ENCODE measurements around the gene CHID1. TPM values are rescaled to one million over a fixed set of nuclear protein-coding genes. Genes with fewer than 3 reads are reported as not detected.
A peak's percentile ranks its signal among the peaks of the same experiment; 100 is the strongest.

CHID1 gene
- total RNA-seq, 3 donors from 2014 or later: 58.3 to 79.5 (median 68.3) TPM

DNA sequence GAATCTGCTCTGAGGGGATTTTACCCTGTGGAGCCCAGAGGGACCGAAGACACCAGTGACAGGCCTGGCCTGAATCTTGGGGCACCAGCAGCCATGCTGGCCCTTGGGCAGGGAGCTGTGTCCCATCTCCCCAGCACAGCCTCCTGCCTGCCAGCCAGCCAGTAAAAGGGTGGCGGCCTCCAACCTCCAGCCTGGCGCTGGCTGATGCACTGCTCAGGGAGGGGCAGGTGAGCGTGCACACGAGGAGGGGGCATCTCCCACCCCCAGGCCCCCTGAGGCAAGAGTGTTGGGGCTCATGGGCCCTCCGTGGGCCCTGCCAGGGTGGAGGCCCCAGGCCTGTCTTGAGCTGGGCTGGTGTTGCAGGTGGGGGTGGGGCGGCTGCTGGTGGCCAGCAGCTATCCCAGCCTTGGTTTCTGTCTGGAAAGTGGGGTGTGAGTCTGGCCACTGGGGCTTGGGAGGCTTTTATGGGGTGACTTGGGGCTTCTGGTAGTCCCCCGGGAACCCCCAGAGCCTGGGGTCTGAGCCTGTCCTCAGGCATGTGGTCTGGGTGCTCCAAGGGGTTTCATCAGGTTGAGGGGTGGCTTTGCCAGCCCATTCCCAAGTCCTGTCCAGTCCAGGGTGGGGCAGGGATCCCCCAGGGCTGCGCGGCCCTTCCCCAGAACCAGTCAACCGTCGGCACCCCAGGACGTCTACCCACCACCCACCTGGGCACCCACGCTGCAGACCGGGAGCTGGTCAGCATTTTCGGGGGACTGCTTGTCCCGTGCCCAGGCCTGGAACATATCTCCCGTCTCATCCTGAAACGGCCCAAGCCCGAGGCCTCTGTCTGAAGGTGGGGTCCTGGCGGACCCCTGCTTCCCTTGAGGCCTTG lies 50.1 kb downstream of the CHID1 start:
- Histone ChIP-seq H3K4me1 (peaks cover 0 to 4% of the 10 kb centered on the region in 2 donors), H3K9me3 (no peaks in the 10 kb centered on the region), H3K27me3 (no peaks in the 10 kb centered on the region), H3K27ac (peak overlapping the region in 1 of 2 donors; percentile 55), H3K4me3 (no peak overlapping the region), H3K36me3 (no peaks in the 10 kb centered on the region)
- TF ChIP-seq POLR2A (IDR thresholded peaks at IDR 0.05) (no peak), POLR2AphosphoS5 (IDR thresholded peaks at IDR 0.05) (no peak)
- DNase-seq (ENCODE audit: low spot score in 2 of 2): no peak
- intact Hi-C loops (cut with DNase I; ENCODE audit: low total_unique reads): loop anchor here (10.0 kb wide), 1 partner anchor 124 kb away; no protein-coding TSS in a partner anchor

DNA sequence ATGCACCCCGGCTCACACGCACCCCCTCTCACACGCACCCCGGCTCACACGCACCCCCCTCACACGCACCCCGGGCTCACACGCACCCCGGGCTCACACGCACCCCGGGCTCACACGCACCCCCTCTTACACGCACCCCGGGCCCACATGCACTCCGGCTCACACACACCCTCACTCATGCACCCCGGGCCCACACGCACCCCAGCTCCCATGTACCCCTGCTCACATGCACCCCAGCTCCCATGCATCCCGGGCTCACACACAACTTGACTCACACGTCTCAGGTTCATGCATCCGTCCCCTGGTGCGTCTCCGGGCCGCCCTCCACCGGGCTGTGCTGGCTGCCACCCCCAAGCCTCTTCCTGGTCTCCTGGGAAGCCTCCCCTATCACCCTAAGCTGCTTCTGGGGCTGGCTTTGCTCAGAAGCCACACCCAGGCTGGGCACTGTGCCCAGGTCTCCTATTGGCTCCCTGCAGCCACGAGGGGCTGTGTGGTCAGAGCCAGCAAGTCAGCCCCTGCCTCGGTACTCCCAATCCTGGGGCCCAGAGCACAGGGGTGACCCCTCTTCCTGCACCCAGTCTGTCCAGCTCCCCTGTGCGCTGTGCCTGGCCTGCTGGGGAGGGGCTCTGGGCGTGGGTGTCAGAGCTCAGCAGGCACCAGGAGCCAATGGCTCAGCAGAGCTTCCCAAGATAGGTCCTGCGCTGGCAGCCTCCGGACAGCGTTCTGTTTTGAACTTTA lies 51.0 kb downstream of the CHID1 start:
- intact Hi-C loops (cut with DNase I; ENCODE audit: low total_unique reads): loop anchor here (10.0 kb wide), 2 partner anchors 125 to 195 kb away; no protein-coding TSS in a partner anchor
- H3K9me3 ChIP-seq: no peaks in the 10 kb centered on the region
- H3K4me3 ChIP-seq: peak overlapping the region in 2 of 3 donors; percentile 26 to 50
- TF ChIP-seq, protein P1, sequence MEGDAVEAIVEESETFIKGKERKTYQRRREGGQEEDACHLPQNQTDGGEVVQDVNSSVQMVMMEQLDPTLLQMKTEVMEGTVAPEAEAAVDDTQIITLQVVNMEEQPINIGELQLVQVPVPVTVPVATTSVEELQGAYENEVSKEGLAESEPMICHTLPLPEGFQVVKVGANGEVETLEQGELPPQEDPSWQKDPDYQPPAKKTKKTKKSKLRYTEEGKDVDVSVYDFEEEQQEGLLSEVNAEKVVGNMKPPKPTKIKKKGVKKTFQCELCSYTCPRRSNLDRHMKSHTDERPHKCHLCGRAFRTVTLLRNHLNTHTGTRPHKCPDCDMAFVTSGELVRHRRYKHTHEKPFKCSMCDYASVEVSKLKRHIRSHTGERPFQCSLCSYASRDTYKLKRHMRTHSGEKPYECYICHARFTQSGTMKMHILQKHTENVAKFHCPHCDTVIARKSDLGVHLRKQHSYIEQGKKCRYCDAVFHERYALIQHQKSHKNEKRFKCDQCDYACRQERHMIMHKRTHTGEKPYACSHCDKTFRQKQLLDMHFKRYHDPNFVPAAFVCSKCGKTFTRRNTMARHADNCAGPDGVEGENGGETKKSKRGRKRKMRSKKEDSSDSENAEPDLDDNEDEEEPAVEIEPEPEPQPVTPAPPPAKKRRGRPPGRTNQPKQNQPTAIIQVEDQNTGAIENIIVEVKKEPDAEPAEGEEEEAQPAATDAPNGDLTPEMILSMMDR (IDR thresholded peaks at IDR 0.05): no peak
- H3K36me3 ChIP-seq: no peaks in the 10 kb centered on the region
- H3K27me3 ChIP-seq: no peaks in the 10 kb centered on the region
- peak overlapping the region in 1 of 2 donors; percentile 55 for H3K27ac ChIP-seq
- H3K4me1 ChIP-seq: peaks cover 0 to 4% of the 10 kb centered on the region in 2 donors
- peak in 1 of 2 donors; percentile 80 for DNase-seq (ENCODE audit: low spot score in 2 of 2)

DNA sequence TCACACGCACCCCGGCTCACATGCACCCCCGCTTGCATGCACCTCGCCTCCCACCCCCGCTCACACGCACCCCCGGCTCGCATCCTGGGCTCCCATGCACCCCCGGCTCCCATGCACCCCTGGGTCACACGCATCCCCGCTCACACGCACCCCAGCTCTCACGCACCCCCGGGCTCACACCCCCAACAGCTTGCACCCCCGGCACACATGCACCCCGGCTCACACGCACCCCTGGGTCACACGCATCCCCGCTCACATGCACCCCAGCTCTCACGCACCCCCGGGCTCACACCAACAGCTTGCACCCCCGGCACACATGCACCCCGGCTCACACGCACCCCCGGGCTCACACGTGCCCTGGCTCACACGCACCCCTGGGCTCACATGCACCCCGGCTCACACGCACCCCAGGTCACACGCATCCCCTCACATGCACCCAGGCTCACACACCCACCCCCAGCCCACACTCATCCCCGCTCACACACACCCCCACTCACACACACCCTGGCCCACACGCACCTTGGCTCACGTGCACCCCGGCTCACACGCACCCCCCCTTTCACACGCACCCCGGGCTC lies 51.8 kb downstream of the CHID1 start:
- intact Hi-C loops (cut with DNase I; ENCODE audit: low total_unique reads): loop anchor here (10.0 kb wide), 1 partner anchor 196 kb away; no protein-coding TSS in a partner anchor
- H3K9me3 ChIP-seq: no peaks in the 10 kb centered on the region
- no peak overlapping the region for H3K4me3 ChIP-seq
- H3K27me3 ChIP-seq: no peaks in the 10 kb centered on the region
- H3K4me1 ChIP-seq: peaks cover 0 to 4% of the 10 kb centered on the region in 2 donors
- no peak for DNase-seq (ENCODE audit: low spot score in 2 of 2)
- no peak overlapping the region for H3K27ac ChIP-seq
- no peaks in the 10 kb centered on the region for H3K36me3 ChIP-seq
- TF ChIP-seq POLR2AphosphoS5 (IDR thresholded peaks at IDR 0.05) (no peak), POLR2A (IDR thresholded peaks at IDR 0.05) (no peak)
- TF ChIP-seq, protein P1 (IDR thresholded peaks at IDR 0.05): no peak

DNA sequence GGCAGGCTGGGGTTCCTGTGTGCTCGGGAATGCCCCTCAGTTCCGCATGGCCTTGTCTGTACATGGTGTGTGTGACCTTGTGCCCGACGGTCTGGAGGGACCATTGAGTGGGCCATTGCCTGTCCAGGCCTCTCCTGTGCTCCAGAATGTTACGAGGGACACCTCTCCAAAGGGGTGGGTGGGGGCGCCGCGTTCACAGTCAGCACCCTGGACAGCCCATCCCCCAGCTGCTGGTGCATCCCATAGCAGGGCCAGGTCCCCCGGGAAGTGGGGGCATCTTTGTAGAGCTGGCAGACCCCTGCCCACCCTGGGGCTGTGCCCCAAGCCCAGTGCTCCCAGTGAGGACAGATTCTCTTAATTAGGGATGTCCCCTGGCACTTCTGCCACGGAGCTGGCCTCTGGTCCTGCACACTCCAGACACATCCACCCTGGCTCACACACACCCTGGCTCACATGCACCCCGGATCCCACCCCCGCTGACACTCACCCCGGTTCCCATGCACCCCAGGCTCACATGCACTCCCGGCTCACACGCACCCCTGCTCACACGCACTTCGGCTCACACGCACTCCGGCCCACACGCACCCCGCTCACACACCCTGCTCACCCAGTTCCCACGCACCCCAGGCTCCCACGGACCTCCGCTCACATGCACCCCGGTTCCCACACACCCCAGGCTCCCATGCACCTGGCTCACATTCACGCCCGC lies 52.4 kb downstream of the CHID1 start:
- no peak for DNase-seq (ENCODE audit: low spot score in 2 of 2)
- Histone ChIP-seq H3K4me3 (no peak overlapping the region), H3K27ac (no peak overlapping the region), H3K9me3 (no peaks in the 10 kb centered on the region), H3K4me1 (peaks cover 0 to 4% of the 10 kb centered on the region in 2 donors), H3K27me3 (no peaks in the 10 kb centered on the region), H3K36me3 (no peaks in the 10 kb centered on the region)
- TF ChIP-seq POLR2AphosphoS5 (IDR thresholded peaks at IDR 0.05) (no peak), POLR2A (IDR thresholded peaks at IDR 0.05) (no peak)
- TF ChIP-seq, protein P1 (IDR thresholded peaks at IDR 0.05): no peak
- intact Hi-C loops (cut with DNase I; ENCODE audit: low total_unique reads): loop anchor here (10.0 kb wide), 1 partner anchor 197 kb away; no protein-coding TSS in a partner anchor

DNA sequence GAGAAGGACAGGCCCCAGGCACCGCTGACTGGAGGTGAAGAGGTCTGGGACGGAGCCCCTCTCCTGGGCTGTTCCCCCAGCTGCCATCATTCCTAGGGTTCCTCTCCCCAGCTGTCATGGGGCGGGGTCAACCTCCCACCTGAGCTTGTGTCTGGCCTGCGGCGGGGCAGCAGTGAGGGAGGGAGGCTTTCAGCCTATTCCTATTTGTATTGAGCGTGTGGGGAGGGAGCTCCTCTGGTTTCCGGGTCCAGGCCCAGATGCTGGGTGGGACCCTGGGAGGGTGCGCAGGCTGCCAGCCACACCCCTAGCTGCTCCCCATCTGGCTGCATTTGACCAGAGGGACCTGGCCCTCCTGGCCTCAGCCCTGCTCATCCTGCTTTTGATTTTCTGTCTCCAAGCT lies 54.2 kb downstream of the CHID1 start:
- no peak overlapping the region for H3K4me3 ChIP-seq
- H3K27ac ChIP-seq: no peak overlapping the region
- intact Hi-C loops (cut with DNase I; ENCODE audit: low total_unique reads): loop anchor here (10.0 kb wide), 1 partner anchor 198 kb away; no protein-coding TSS in a partner anchor
- H3K9me3 ChIP-seq: no peaks in the 10 kb centered on the region
- peaks cover 0 to 4% of the 10 kb centered on the region in 2 donors for H3K4me1 ChIP-seq
- H3K36me3 ChIP-seq: no peaks in the 10 kb centered on the region
- H3K27me3 ChIP-seq: no peaks in the 10 kb centered on the region
- TF ChIP-seq POLR2A (IDR thresholded peaks at IDR 0.05): no peak
- TF ChIP-seq, protein P1 (IDR thresholded peaks at IDR 0.05): no peak
- DNase-seq (ENCODE audit: low spot score in 2 of 2): no peak

Measured in breast epithelium (tissue), 4 donors.